ENCODE results near the gene CS.
"Not testable (repeated sequence)": the region's sequence is repeated elsewhere in the genome, so short reads cannot be mapped to it uniquely, and the experiment has no call there.

Gene CS

DNA sequence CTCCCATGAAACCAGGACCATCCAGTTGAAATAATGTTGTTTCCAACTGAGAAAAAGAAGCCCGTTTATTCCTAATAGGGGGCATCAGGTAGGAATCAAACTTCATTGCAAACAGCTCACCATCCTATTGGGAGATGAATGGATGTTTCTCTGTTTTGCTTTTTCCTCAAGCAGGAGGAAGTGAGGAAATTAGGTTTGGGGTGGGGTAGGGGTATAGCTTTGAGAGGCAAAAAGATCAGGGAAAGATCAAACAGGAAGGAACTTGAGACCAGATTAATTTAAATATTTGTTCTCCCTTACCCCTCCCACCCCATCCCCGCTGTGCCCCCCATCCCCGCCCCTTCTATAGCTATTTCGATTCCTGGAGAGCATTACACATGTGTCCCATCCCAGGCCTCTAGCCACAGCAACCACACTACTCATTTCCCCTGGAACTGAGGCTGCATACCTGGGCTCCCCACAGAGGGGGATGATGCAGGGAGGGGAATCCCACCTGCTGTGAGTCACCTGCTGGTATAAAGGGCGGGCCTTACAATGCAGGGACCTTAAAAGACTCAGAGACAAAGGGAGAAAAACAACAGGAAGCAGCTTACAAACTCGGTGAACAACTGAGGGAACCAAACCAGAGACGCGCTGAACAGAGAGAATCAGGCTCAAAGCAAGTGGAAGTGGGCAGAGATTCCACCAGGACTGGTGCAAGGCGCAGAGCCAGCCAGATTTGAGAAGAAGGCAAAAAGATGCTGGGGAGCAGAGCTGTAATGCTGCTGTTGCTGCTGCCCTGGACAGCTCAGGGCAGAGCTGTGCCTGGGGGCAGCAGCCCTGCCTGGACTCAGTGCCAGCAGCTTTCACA lies 38.4 kb upstream of the CS start, which contains the start of gene IL23A:
IL23A (plus strand) TSS at position 577 of the 850 bp plus-strand sequence; CDS start at position 738, 161 bp downstream.
- TF ChIP-seq, protein P1, sequence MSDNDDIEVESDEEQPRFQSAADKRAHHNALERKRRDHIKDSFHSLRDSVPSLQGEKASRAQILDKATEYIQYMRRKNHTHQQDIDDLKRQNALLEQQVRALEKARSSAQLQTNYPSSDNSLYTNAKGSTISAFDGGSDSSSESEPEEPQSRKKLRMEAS (IDR thresholded peaks at IDR 0.05; ENCODE audit: low read depth, low read length) = no peak
- no peak for TF ChIP-seq MYC (IDR thresholded peaks at IDR 0.05; ENCODE audit: low read depth, low read length)
- no peak for TF ChIP-seq POLR2A (IDR thresholded peaks at IDR 0.05; ENCODE audit: extremely low read depth, insufficient read length)
- TF ChIP-seq, protein P2, sequence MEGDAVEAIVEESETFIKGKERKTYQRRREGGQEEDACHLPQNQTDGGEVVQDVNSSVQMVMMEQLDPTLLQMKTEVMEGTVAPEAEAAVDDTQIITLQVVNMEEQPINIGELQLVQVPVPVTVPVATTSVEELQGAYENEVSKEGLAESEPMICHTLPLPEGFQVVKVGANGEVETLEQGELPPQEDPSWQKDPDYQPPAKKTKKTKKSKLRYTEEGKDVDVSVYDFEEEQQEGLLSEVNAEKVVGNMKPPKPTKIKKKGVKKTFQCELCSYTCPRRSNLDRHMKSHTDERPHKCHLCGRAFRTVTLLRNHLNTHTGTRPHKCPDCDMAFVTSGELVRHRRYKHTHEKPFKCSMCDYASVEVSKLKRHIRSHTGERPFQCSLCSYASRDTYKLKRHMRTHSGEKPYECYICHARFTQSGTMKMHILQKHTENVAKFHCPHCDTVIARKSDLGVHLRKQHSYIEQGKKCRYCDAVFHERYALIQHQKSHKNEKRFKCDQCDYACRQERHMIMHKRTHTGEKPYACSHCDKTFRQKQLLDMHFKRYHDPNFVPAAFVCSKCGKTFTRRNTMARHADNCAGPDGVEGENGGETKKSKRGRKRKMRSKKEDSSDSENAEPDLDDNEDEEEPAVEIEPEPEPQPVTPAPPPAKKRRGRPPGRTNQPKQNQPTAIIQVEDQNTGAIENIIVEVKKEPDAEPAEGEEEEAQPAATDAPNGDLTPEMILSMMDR (IDR thresholded peaks at IDR 0.05; ENCODE audit: low read depth, low read length) = no peak
- H3K4me3 ChIP-seq (ENCODE audit: low read depth, low read length) = no peak within 1 kb of the TSS
- no peak for DNase-seq (ENCODE audit: low read depth)

DNA sequence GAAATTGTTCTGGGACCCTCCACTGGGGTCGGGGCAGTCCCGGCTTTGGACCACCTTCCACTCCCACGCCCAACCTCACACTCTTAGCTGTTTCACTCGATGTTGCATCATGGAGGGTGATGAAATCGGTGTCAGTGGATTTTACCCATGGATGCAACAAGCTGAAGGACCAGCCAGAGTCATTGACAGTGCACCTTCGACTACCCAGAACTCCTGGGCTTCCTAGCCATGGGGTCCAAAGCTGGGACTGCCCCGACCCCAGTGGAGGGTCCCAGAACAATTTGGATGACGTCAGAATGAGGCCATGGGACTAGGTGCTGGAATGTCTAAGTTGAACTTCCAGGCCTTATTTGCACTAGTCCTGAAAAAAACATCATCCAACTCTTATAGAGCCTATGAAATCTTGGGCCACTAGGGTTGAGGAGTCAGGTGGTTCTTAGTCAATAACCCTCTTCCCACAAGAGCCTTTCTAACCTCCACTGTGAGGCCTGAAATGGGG lies 37.7 kb upstream of the CS start:
- no peak overlapping the region for H3K4me3 ChIP-seq (ENCODE audit: low read depth, low read length)

DNA sequence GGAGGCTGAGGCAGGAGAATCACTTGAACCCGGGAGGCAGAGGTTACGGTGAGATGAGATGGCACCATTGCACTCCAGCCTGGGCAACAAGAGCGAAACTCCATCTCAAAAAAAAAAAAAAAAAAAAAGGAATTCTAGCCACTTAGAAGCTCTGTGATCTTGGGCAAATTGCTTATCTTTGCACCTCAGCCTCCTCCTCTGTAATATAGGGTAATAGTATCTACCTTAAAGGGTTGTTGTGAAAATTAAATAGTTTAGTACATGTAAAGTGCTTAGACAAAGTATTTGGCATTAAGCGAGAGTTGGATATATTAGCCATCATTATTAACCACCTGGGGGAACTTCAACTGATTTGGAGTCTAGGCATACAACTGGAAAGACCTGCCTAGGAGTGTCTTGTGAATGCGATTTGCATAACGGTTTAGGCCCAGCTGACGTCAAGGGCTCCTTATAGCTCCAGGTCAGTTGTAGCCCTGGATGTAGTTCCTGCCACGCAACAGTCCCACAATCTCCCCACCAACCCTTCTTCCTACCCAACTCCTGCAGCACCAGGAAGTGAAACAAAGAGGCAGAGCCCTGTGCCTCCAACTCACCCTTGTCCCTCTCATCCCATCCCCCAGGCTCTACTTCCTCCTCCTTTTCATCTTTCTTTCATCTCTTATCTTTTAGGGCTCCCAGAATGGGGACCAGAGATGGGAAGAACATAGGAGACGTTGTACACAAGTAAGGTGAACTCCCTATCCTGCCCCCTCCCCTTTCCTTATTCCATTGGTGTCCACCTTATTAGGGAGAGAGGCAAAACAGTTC lies 36.4 kb upstream of the CS start:
- TF ChIP-seq, protein P1 (IDR thresholded peaks at IDR 0.05; ENCODE audit: low read depth, low read length) = no peak
- no peak for TF ChIP-seq MYC (IDR thresholded peaks at IDR 0.05; ENCODE audit: low read depth, low read length)
- no peak for TF ChIP-seq POLR2A (IDR thresholded peaks at IDR 0.05; ENCODE audit: extremely low read depth, insufficient read length)
- TF ChIP-seq, protein P2 (IDR thresholded peaks at IDR 0.05; ENCODE audit: low read depth, low read length) = no peak
- peak; percentile 70 for DNase-seq (ENCODE audit: low read depth)
- no peak overlapping the region for H3K4me3 ChIP-seq (ENCODE audit: low read depth, low read length)

More for the DNA sequence above, 37.7 kb upstream of the CS start:
- TF ChIP-seq MYC (IDR thresholded peaks at IDR 0.05; ENCODE audit: low read depth, low read length) = no peak
- TF ChIP-seq, protein P1 (IDR thresholded peaks at IDR 0.05; ENCODE audit: low read depth, low read length) = no peak
- no peak for TF ChIP-seq POLR2A (IDR thresholded peaks at IDR 0.05; ENCODE audit: extremely low read depth, insufficient read length)
- TF ChIP-seq, protein P2 (IDR thresholded peaks at IDR 0.05; ENCODE audit: low read depth, low read length) = no peak
- peak; percentile 62 for DNase-seq (ENCODE audit: low read depth)

DNA sequence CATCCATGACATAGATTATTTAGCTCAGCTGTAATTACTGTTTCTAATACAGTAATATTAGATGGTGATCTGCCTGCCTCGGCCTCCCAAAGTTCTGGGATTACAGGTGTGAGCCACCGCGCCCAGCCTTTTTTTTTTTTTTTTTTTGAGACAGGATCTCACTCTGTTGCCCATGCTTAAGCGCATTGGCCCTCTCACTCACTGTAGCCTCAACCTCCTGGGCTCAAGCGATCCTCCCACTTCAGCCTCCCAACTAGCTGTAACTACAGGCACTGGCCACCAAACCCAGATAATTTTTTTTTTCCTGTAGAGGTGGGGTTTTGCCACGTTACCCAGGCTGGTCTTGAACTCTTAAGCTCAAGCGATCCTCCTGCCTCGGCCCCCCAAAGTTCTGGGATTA lies 35.4 kb upstream of the CS start:
- not testable (repeated sequence) for DNase-seq (ENCODE audit: low read depth); H3K4me3 ChIP-seq (ENCODE audit: low read depth, low read length)

DNA sequence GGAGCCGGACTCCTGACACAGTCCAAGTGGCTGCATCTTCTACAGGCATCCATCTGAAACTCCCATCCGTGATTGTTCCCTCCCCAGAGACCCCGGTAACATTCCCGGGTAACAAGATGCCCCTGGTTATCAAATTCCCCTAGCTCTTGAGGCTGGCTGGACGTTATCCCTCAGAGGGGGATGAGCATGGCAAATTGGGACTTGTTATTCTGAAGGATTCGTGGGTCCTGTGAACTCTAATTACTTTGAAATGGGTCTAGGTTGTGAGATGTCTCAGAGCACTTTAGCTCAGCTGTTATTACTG lies 34.3 kb upstream of the CS start:
- H3K4me3 ChIP-seq (ENCODE audit: low read depth, low read length) = peak overlapping the region; percentile 95
- no peak for DNase-seq (ENCODE audit: low read depth)
- TF ChIP-seq, protein P2 (IDR thresholded peaks at IDR 0.05; ENCODE audit: low read depth, low read length) = no peak
- TF ChIP-seq, protein P1 (IDR thresholded peaks at IDR 0.05; ENCODE audit: low read depth, low read length) = no peak
- no peak; the same call in 1 of the 2 replicates for TF ChIP-seq MYC (IDR thresholded peaks at IDR 0.05; ENCODE audit: low read depth, low read length)
- no peak for TF ChIP-seq POLR2A (IDR thresholded peaks at IDR 0.05; ENCODE audit: extremely low read depth, insufficient read length)

All from NB4 (cell line).